SK-N-MC (cell line): ENCODE data around the gene TEX47.

ENCODE experiments used
- EZH2 ChIP-seq: fragments of 200-600 bp; sonication (generic); IDR thresholded peaks from one replicate; pipeline ENCODE4 v1.6.1; 2017; ENCODE audit warnings: antibody characterized with exemption
- POLR2AphosphoS5 ChIP-seq: IDR thresholded peaks from 2 replicates; pipeline ENCODE4 v1.6.1; 2012; ENCODE audit warnings: mild to moderate bottlenecking, low read depth, low read length, borderline replicate concordance

- TF ChIP-seq POLR2AphosphoS5 (no peak), EZH2 (no peak)
Measured at GRCh38 chr7:88759230-88760135, 36.1 kb downstream of the TEX47 start, which contains the start of gene ZNF804B.
